Measurements from ENCODE around the gene VGF. TPM values are rescaled to one million over a fixed set of nuclear protein-coding genes. Genes with fewer than 3 reads are reported as not detected.

VGF gene
- total RNA-seq, 1 donor from 2014 or later: 0.65 TPM

DNA sequence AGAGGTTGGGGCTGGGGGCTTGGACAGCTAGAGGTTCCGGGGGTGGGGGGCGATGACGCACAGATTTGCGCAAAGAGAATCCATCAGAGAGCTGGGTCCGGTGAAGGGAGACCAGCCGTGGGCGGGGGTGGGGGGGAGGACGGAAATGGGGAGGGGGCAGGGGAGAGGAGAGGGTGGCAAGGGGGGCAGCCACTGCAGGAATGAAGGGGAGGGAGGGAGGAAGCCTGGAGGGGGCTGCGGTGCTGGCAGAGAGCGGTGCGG is 1.2 kb upstream of the VGF start:
- H3K9me3 ChIP-seq (ENCODE audit: low read depth): no peaks in the 10 kb centered on the region
- Mint-ChIP-seq H3K4me1 (peaks cover 63% of the 10 kb centered on the region), H3K4me3 (peak overlapping the region; percentile 77), H3K27ac (no peak overlapping the region), H3K36me3 (no peaks in the 10 kb centered on the region), H3K27me3 (ENCODE audit: insufficient read depth, low read depth) (peaks cover 71% of the 10 kb centered on the region), H3K9me3 (no peaks in the 10 kb centered on the region)
- H3K4me2 ChIP-seq: peak overlapping the region; percentile 69
- H3K27ac ChIP-seq: no peak overlapping the region
- no peak overlapping the region for H2AFZ ChIP-seq (replicated peaks)
- H3K27me3 ChIP-seq: peaks cover 100% of the 10 kb centered on the region
- DNase-seq (ENCODE audit: low spot score): no peak
- no peaks in the 10 kb centered on the region for H3K36me3 ChIP-seq
- H4K20me1 ChIP-seq (ENCODE audit: low read depth): peaks cover 70% of the 10 kb centered on the region
- H3K4me3 ChIP-seq: no peak overlapping the region
- H3K9ac ChIP-seq: no peak overlapping the region
- peaks cover 46% of the 10 kb centered on the region for H3K4me1 ChIP-seq
- TF ChIP-seq EZH2phosphoT487 (IDR thresholded peaks at IDR 0.05) (no peak), EZH2 (IDR thresholded peaks at IDR 0.05) (no peak)
- TF ChIP-seq, protein P1, sequence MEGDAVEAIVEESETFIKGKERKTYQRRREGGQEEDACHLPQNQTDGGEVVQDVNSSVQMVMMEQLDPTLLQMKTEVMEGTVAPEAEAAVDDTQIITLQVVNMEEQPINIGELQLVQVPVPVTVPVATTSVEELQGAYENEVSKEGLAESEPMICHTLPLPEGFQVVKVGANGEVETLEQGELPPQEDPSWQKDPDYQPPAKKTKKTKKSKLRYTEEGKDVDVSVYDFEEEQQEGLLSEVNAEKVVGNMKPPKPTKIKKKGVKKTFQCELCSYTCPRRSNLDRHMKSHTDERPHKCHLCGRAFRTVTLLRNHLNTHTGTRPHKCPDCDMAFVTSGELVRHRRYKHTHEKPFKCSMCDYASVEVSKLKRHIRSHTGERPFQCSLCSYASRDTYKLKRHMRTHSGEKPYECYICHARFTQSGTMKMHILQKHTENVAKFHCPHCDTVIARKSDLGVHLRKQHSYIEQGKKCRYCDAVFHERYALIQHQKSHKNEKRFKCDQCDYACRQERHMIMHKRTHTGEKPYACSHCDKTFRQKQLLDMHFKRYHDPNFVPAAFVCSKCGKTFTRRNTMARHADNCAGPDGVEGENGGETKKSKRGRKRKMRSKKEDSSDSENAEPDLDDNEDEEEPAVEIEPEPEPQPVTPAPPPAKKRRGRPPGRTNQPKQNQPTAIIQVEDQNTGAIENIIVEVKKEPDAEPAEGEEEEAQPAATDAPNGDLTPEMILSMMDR (IDR thresholded peaks at IDR 0.05): no peak
- H3F3A ChIP-seq (ENCODE audit: low read depth): peaks cover 31% of the 10 kb centered on the region
- no peaks in the 10 kb centered on the region for H3K79me2 ChIP-seq (ENCODE audit: low read depth)

DNA sequence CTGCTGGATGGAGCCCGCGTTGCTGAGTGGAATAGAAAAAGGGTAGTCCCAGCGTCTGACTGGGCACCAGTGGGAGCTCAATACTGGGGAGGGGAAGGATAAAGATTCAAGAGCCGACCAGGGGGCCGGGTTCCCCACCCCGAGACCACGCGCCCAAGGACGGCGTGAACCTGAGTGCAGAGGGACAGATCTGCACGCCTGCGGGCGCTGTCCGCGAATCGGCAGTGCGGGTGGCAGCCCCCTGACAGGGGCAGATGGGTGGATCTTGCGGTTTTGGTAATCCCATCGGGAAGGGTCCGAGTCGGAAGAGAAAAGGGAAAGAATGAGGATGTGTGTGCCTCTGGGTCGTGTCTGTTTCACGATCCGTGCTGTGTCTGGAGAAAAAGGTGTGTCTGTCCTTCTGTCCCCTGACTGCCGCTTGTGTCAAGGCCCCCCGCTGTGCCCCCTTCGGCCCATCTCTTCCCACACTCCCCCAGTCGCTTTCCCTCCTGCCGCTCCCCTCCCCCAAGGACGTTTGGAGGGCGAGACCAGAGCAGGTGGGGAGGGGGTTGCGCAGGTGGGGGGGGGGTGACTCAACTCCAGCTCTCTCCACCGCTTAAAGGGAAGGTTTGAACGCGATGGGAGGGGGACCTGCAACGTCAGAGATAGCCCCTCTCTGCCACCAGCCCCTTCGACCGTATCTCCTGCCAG is 734 bp upstream of the VGF start:
- peaks cover 100% of the 10 kb centered on the region for H3K27me3 ChIP-seq
- H3K4me1 Mint-ChIP-seq: peaks cover 59% of the 10 kb centered on the region

DNA sequence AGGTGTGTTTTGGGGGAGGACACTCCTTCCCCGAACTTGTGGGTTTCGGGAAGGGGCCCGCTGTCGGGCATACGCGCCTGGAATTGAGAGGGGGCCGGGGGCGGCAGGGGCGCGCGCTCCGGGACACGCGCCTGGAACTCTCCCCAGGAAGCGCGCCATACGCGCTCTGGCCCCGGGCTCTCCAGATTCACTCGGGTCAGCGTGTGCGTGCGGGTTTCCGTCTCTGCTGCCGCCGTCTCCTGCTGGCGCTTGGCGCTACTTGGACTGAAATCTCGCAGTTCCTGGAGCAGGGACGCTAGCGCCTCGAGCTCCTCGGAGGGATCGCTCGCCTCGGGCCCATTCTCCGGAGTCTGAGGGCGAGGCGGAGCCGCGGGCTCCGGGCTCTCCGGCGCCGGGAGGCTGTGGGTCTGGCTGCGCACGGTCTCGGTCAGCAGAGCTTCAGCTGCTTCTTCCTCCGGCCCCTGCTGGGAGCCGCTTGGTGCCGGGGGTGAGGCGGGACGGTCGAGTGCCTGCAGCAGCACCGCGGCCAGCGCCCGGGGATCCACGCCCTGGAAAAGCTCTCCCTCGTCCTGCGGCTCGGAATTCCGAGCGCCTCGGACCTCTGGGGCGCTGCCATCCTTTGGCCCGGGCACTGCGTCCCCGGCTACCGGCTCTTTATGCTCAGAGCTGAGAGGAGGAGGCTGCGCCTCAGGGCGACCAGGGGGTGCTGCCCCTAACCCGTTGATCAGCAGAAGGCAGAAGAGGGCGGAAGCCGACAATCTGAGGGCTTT is 1.1 kb downstream of the VGF start:
- H3K9me3 ChIP-seq (ENCODE audit: low read depth): no peaks in the 10 kb centered on the region
- no peak overlapping the region for H3K27ac Mint-ChIP-seq
- peaks cover 42% of the 10 kb centered on the region for H3K4me1 Mint-ChIP-seq
- peak overlapping the region; percentile 84 for H3K4me2 ChIP-seq
- TF ChIP-seq EZH2 (IDR thresholded peaks at IDR 0.05) (peak; percentile 92), EZH2phosphoT487 (IDR thresholded peaks at IDR 0.05) (peak; percentile 95)
- TF ChIP-seq, protein P1 (IDR thresholded peaks at IDR 0.05): no peak
- H3K9me3 Mint-ChIP-seq: no peaks in the 10 kb centered on the region
- H3K27me3 Mint-ChIP-seq (ENCODE audit: insufficient read depth, low read depth): peaks cover 51% of the 10 kb centered on the region
- no peak overlapping the region for H3K9ac ChIP-seq
- peak; percentile 89 for DNase-seq (ENCODE audit: low spot score)
- H3K36me3 Mint-ChIP-seq: peaks cover 5% of the 10 kb centered on the region
- peak overlapping the region; percentile 77 for H3K4me3 Mint-ChIP-seq
- no peak overlapping the region for H2AFZ ChIP-seq (replicated peaks)
- peaks cover 41% of the 10 kb centered on the region for H3K4me1 ChIP-seq
- peaks cover 62% of the 10 kb centered on the region for H4K20me1 ChIP-seq (ENCODE audit: low read depth)
- H3K4me3 ChIP-seq: peak overlapping the region; percentile 51
- no peaks in the 10 kb centered on the region for H3K36me3 ChIP-seq
- H3K27ac ChIP-seq: no peak overlapping the region
- H3F3A ChIP-seq (ENCODE audit: low read depth): peaks cover 36% of the 10 kb centered on the region
- H3K79me2 ChIP-seq (ENCODE audit: low read depth): no peaks in the 10 kb centered on the region
- H3K27me3 ChIP-seq: peaks cover 86% of the 10 kb centered on the region

More for the DNA sequence above, 734 bp upstream of the VGF start:
- no peaks in the 10 kb centered on the region for H3K9me3 ChIP-seq (ENCODE audit: low read depth)
- H3K9ac ChIP-seq: no peak overlapping the region
- H3K4me3 Mint-ChIP-seq: peak overlapping the region; percentile 77
- no peaks in the 10 kb centered on the region for H3K9me3 Mint-ChIP-seq
- H3K36me3 ChIP-seq: no peaks in the 10 kb centered on the region
- no peak overlapping the region for H2AFZ ChIP-seq (replicated peaks)
- H3K27me3 Mint-ChIP-seq (ENCODE audit: insufficient read depth, low read depth): peaks cover 67% of the 10 kb centered on the region
- peak overlapping the region; percentile 69 for H3K4me2 ChIP-seq
- no peak overlapping the region for H3K27ac ChIP-seq
- TF ChIP-seq EZH2phosphoT487 (IDR thresholded peaks at IDR 0.05) (no peak), EZH2 (IDR thresholded peaks at IDR 0.05) (no peak)
- TF ChIP-seq, protein P1 (IDR thresholded peaks at IDR 0.05): no peak
- peak; percentile 53 for DNase-seq (ENCODE audit: low spot score)
- no peaks in the 10 kb centered on the region for H3K79me2 ChIP-seq (ENCODE audit: low read depth)
- no peaks in the 10 kb centered on the region for H3K36me3 Mint-ChIP-seq
- H3K4me1 ChIP-seq: peaks cover 46% of the 10 kb centered on the region
- H3K4me3 ChIP-seq: peak overlapping the region; percentile 33
- peaks cover 70% of the 10 kb centered on the region for H4K20me1 ChIP-seq (ENCODE audit: low read depth)
- peaks cover 35% of the 10 kb centered on the region for H3F3A ChIP-seq (ENCODE audit: low read depth)
- H3K27ac Mint-ChIP-seq: no peak overlapping the region

Data from neural progenitor cell (in vitro differentiated cells).